ENCODE measurements around the gene UQCRC1.

Gene UQCRC1

DNA sequence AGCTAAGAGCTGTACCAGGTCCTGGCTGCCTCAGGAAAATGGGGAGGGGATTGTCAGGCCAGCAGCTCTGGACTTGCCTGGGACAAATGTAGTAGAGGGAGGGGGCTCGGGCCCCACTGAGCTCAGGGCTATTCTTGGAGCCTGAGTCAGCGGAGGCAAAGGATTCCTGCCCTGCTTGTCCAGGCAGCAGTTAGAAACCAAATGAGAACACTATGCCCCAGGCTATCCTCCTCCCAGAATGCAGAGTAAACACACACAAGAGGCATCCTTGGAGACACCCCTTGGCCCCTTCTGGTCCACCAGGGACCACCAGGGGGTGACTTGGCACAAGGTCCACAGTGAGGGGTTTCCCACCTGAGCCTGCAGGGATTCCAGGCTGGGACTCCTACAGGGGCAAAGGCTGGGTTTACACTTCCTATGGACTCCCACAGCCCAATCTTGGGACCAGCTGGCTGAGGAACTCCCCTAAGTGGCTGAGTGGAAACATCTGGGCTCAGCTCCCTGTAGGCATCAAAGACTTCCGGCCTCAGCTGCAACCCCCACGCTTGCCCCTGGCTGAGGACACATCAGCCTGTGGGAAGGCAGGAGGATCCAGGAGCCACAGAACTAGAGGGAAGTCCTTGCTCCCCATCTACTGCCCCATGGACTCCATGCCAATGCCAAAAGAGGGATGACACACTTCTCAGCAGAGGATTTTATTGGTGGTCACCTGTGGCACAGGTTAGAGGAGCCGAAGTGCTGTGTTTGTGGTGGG is 10.9 kb downstream of the UQCRC1 start:
- DNase-seq = peak; percentile 58

- DNase-seq = no peak
These were observed 12.0 kb downstream of the UQCRC1 start for GRCh38 chr3:48597408-48597800.

DNA sequence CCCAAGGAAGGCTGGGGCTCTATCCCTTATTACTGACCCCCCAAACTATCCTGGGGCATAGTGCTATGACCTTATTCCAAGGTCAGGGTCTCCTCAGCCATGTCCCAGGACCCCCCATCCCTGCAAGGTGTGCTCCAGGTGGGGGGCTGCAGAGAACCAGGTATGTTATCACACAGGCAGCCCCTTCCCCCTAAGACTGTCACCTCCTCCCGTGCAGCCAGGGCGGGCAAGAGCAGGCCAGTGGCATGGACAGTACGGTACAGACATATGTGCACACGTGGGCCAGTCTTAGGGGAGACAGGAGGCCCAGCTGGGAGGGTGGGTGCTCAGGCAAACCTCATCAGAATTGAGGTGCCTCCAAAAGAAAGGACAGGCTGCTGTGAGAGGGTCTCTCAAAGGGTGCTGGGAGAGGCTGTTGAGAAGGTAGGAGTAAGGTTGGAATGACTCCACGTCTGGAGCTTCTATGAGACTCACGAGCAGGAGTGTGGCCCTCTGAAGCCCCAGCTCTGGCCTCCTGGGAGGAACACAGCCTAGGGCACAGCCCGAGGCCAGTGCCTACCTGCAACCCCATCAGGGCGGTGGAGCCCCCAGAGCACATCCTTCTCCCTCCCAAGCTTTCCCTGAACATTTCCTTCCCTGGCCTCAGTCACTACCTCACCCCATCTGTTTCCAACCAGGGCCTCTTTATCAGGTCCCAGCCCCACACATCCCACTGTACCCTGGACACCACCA is 12.6 kb downstream of the UQCRC1 start:
- DNase-seq = no peak

GRCh38 chr3:48596157-48596556 is 13.3 kb downstream of the UQCRC1 start:
- DNase-seq = no peak

- no peak for DNase-seq
These were observed 13.8 kb downstream of the UQCRC1 start for GRCh38 chr3:48595526-48596121.

GRCh38 chr3:48595075-48595525 is 14.3 kb downstream of the UQCRC1 start, which contains the start of gene COL7A1:
COL7A1 (minus strand) TSS chr3:48595329; CDS start chr3:48595159, 170 bp downstream.
- no peak for DNase-seq

- DNase-seq = no peak
These were observed 14.9 kb downstream of the UQCRC1 start for GRCh38 chr3:48594417-48595049.

DNA sequence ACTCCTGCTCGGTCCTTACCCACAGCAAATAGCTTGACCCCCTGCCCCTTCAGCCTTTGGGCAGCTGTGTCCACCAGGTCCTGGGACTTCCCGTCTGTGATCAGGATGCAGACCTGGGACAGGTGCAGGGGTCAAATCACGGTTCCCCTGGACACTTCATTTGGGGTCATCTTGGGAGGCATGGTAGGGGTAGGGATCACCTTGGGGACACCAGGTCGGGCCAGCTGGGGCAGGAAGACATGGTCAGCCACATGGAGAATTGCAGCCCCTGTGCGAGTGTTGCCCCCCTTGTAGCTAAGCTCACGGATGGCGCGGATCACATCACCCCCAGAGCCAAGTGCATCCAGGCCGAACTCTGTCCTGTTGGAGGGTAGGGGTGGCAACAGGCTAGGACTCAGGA is 16.1 kb downstream of the UQCRC1 start:
- DNase-seq = no peak

DNA sequence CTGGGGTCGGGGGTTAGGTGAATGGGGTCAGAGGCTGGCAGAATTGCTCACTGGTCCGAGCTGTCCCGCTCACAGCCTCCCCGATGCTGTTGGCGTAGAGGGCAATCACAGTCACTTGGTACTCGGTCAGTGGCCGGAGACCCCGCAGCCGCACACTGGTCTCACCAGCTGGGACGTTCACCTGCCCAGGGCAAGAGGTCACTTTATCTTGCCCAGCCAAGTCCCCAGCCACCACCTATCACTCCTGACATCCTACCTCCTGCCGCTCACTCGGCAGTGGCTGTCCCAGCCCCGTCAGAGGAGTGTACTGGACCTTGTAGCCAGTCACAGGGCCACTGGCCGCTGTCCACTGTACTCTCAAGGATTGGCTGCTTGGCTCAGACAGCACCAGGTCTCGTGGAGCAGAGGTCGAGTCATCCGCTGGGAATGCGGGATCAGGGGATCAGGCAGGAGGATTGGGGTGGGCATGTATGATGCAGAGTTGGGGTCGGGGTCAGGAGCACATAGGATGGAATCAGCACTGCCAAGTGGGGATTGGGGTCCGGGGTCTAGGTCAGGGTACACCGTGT is 16.8 kb downstream of the UQCRC1 start:
- no peak for DNase-seq

- no peak for DNase-seq
These were observed 17.4 kb downstream of the UQCRC1 start for GRCh38 chr3:48591886-48592518.

DNA sequence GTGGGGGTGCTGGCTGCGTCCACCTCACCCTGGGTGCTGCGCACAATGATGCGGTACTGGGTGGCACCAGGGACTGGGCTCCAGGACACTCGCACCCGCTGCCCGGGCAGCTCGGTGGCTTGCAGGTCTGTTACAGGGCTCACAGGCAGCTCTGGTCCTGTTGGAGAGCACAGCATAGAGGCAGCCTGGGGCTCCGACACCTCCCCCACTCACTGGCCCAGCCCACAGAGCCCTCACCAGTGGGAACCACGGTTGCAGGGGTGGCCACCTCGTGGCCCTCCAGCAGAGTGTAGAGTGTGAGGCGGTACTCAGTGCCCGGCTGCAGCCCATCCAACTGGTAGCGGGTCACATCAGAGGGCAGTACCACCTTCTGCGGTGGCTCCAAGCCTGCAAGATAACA is 18.0 kb downstream of the UQCRC1 start:
- no peak for DNase-seq

DNA sequence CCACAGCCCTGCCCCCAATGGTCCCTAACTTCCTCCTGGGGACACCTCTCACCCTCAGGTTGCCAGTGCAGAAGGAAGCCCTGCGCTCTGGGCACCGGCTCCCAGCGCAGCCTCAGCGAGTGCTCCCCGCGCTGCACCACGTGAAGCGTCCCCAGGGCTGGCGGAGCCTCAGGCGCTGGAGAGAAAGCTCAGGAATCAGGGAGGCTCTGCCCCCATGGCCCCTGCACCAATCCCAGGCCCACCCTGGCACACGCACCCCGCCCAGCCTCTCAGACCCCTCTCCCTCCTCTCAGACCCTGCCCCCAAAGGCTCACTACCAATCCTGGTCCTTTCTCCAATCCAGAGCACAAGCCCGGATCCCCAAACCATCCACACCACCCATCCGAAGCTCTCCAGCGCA is 21.2 kb downstream of the UQCRC1 start:
- no peak for DNase-seq

- no peak for DNase-seq
These were observed 21.8 kb downstream of the UQCRC1 start for GRCh38 chr3:48587686-48588085.

- DNase-seq = no peak
These were observed 24.0 kb downstream of the UQCRC1 start for GRCh38 chr3:48585411-48585810.

GRCh38 chr3:48584836-48585235 is 24.6 kb downstream of the UQCRC1 start:
- no peak for DNase-seq

DNA sequence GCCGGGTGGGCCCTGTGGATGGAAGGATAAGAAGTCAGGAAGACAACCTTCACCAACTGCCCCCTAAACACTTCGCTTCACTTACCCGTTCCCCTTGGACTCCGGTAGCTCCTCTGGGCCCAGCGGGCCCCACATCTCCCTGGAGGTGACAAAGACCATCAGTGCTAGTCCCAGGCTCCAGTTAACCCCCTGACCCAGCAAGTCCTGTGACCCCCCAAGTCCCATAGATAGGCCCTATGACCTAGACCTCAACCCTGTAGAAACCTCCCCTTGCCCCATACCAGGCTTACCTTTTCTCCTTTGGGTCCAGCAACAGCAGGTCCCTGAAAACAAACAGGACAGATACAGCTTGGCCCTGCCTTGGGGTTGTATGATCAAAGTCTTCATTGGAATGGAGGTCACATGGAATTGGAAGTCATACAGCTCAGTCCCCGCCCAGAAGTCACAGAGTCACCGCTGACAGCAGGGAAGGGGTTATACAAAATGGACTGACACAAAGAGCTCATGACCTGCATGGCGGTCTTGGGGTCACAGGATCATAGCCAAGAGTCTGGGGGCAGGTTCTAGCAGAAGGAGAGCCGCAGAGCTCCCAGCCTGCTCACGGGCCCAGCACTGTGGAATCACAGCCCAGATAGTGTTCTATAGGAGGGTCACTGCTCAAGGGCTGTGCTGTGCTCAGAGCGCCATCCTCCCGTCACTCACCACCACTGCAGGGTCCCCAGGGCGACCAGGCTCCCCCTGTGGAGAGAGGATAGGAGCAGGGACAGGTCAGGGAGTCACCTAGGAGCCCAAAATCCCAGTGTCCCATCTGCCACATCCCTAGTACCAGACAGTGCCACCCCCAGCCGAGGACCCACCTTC is 27.6 kb downstream of the UQCRC1 start:
- DNase-seq = no peak

DNA sequence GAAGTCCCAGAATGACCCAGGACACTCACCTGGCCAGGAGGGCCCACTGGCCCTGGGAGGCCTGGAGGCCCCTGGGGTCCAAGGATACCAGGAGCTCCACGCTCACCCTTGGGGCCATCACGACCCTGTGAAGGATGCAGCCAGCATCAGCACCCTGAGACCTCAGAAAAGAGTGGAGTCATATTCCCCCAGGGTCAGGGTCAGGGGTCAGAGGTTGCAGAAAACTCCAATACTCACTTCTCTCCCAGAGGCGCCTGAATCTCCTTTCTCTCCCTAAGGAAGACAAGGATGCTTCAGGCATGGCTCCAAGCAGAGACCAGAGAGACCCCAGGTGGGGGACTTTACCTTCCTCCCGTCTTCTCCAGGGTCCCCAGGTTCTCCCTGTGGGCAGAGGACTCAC is 32.8 kb downstream of the UQCRC1 start:
- DNase-seq = no peak

DNA sequence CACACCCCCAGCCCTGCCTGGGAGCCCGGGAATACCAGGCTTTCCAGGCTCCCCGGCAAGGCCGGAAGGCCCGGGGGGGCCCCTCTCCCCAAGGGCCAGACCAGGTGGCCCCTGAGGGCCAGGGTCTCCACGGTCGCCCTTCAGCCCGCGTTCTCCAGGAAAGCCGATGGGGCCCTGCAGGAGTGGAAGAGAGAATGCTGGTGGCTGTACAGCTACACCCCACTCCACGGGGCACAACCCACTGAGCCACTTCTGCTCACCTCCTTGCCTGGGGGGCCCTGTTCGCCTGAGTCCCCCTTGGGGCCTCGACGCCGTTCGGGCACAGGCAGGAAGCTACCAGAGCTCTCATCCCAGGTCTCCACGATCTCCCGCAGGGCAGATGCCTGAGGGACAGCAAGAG is 34.1 kb downstream of the UQCRC1 start:
- no peak for DNase-seq

GRCh38 chr3:48573973-48574585 is 35.4 kb downstream of the UQCRC1 start:
- no peak for DNase-seq

- no peak for DNase-seq
These were observed 36.9 kb downstream of the UQCRC1 start for GRCh38 chr3:48572517-48572916.

- DNase-seq = no peak
These were observed 37.5 kb downstream of the UQCRC1 start for GRCh38 chr3:48571938-48572337.
